NCI-H187 treated with DMSO at 0.1 percent for 48 hours (cell line): ENCODE results near the gene MORF4L1.
"Not testable (repeated sequence)": the region's sequence is repeated elsewhere in the genome, so short reads cannot be mapped to it uniquely, and the experiment has no call there.

ENCODE experiments used
- DNase-seq: peaks from one replicate; lab custom pipeline; 2025; lab: John Stamatoyannopoulos, UW

The MORF4L1 gene

GRCh38 chr15:78925956-78926743, 53.5 kb downstream of the MORF4L1 start:
- no peak for DNase-seq

DNA sequence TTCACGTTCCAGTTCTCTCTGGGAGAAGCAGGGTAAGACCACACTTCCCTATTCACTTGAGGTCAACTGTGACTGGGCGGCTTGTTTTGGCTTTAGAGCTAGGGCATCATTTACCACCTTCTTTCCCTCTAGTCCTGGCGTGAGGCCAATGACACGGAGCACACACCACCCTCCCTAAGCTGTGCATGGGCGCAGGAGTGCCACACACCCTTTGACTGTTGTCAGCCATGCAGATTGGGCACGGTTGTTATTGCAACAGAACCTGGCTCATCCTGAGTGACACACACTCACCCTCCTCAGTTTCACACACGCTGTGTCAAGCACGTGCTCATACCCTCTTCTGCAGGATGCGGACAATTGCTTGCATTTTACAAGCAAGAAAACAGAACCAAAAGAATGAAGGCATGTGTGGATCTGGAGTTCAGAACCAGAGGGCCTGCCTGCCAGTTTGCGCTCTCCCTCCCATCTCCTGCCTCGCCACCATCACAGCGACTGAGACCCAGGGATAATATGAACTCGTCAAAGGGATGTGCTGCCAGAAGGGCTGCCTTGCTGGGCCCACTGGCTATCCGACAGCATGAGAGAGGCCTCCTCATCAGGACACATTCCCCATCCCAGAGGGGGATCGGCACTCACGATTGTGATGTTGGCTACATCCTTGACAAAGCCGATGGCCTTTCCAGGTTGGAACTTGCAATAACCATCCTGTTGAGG, 54.5 kb downstream of the MORF4L1 start:
- DNase-seq, result no peak

- DNase-seq, result not testable (repeated sequence)
Measured at GRCh38 chr15:78928176-78928575, 55.5 kb downstream of the MORF4L1 start.

DNA sequence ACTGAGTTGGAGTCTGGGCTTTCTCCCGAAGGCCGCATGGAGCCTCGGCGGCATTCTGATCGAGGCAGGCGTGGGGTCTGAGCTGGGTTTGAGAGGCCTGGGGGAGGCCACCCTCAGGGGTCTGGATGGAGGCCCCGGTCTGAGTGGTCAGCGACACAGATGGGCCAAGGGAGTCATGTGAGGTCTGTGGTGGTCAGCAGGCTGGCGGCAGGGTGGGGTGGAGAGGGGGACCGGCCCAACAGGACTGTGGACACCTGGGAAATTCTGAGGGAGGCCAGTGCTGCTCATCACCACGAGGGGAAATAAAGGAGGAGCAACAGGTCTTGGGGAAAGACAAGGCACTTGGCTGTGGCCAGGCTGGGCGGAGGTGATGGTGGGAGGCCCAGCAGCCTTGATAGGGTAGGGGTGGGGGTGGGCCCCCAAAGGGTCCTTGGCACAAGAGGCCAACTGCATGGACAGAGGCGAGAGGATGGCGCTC, 56.0 kb downstream of the MORF4L1 start:
- DNase-seq, result no peak

DNA sequence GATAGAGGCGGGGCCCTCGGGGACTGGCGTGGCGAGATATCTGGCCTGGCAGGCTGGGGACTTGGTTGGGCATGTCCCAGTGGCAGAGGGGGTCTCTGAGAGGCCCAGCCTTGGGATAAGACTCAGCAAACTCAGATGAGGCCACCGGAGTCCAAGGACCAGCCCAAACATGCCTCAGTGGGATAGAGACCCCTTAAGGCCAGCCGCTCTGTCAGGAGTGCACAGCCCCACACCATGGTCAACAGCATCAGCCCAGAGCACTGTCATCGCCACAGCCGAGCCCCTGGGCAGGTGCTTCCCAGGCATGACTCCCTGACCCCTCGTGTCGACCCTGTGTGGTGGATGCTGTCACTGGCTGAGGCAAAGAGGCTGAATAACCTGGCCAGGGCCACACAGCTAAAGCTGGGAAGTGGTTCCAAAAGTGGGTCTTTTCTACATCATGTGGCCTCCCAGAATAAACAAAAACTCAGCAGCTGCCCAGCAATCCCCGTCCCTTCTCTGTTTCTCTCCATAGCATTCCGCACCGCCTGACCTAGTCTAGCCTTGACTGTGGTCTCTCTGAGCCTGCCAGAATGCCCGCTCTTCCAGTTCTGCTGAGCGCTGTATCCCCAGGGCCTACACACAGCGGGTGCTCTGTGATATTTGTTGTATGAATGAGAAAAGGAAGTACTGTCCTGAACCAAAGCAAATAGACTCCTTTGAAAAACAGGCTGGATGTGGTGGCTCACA, 57.0 kb downstream of the MORF4L1 start:
- DNase-seq, result no peak

GRCh38 chr15:78930577-78931388, 58.1 kb downstream of the MORF4L1 start:
- no peak for DNase-seq

GRCh38 chr15:78931439-78932257, 59.0 kb downstream of the MORF4L1 start:
- no peak for DNase-seq

DNA sequence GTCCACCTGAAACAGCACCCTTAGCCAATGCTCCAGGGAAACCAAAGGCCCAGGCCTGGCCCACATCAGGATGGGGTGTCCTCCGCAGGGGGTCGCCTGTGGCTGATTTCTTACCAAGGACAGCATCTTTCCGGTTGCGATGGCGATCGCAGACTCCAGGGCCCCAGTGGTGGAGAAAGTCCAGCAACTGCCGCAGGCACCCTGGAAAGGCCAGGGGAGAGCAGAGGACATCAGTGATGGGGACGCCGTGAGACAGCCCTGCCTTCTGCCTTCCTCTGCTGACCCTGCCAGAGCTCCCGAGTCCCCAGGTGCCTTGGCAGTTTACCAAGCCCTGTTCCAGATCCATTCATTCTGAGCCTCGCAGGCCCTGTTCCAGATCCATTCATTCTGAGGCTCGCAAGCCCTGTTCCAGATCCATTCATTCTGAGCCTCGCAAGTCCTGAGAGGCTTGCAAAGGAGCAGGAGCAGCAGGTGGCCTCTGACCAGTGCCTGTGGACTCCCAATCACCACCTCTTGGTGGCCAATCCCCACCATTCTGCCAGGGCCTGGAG, 59.6 kb downstream of the MORF4L1 start:
- DNase-seq, result no peak

DNA sequence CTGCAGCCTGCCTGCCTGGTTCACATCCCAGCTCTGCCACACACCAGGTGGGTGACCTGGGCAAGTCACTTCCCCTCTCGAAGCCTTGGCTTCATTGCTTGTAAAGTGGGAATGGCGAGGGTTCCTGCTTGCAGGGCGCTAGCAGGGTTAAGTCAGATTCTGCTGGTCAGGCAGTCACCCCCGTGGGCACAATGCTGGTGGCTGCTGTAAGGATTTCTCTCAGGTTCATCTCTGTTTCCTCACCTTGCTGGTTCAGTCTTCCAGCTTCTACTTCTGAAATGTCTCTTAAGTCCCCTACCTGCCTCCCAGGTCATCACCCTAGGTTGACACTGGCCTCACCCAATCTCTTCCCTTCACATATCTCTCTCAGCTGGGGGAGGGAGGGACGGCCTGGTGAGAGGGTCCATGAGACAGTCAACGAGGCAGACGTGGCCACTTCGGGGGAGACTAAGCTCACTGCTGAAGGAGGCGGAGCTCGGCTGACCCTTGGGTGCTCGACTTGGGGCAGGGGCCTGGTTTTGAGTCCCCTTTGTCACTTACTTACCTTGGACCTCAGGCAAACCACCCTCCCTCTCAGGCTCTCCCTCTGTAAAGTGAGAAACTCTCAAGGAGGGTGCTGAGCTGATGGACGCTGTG, 60.6 kb downstream of the MORF4L1 start:
- DNase-seq, result no peak

DNA sequence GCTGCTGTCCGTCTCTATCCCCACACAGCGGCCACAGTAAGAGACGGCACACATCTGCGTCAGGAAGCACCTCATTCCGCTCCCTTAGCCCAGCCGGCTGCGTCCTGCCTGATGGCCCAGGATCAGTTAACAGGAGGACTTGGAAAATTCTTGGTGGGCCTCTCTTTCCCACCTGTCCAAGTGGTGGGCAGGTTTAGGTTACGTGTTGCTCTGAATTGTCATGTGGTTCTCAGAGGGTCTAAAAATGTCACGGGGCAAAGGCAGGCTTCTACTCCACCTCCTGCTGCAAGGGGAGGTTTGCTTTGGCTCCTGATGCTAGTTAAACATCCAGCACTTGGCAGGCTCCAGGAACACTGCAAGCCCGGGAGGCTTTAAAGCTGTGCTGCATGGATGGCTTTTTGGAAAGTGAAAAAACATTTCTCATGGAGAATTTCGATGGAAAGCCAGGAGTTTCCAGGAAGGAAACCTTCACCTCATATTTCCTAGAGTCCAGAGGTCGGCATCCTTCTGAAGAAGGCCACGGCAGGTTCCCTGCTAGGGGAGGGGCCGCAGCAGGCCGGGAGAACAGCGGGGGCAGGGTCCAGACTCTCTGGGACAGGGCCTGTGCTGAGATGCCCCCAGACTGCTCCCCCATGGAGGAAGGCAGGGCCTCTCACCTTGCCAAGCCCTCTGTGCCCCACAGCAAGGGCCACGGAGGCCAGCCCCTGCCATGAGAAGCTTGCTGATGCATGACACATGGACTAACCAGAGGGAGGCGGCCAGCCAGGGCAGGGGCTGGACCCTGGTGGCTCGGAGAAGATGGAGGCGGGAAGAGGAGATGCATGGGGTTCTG, 61.3 kb downstream of the MORF4L1 start:
- no peak for DNase-seq

DNA sequence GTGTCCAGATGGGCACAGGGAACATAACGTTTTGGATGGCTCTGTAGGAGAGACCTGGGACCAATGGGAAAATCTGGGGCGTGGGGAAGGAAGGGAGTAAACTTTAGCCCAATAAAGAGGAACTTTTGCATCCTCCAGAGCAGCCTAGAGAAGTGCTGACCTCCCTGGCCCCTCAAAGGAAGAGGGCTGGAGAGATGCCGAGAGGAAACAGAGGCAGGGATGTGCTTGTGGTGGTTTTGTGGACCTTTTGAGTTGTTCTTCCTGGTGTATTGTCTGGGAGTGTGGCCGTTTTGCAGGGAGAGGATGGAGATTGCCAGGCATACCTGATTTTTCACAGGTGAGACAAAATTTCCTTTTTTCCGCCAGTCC, 61.9 kb downstream of the MORF4L1 start:
- no peak for DNase-seq

- no peak for DNase-seq
Measured at GRCh38 chr15:78937132-78937739, 64.5 kb downstream of the MORF4L1 start.

GRCh38 chr15:78938658-78939488, 66.2 kb downstream of the MORF4L1 start:
- no peak for DNase-seq

GRCh38 chr15:78942741-78943140, 70.1 kb downstream of the MORF4L1 start:
- DNase-seq, result no peak

DNA sequence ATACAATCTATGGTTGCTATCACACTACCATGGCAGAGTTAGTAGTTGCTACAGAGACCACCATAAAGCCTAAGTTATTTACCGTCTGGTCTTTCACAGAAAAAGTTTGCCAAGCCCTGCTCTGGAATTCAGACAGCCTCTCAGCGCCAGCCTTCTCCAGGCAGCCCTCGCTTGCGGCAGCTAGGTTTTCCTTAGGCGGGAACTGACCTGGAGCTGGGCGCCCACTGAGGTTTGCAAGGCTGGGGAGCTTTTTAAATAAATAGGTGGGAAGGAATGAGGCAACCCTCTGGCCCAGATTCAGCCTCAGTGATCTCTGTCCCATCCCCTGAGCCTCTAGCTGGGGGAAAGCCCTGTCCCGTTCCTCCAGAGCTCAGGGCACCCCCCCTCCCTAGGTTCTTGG, 71.0 kb downstream of the MORF4L1 start:
- DNase-seq, result no peak

- no peak for DNase-seq
Measured at GRCh38 chr15:78944202-78944625, 71.5 kb downstream of the MORF4L1 start.

DNA sequence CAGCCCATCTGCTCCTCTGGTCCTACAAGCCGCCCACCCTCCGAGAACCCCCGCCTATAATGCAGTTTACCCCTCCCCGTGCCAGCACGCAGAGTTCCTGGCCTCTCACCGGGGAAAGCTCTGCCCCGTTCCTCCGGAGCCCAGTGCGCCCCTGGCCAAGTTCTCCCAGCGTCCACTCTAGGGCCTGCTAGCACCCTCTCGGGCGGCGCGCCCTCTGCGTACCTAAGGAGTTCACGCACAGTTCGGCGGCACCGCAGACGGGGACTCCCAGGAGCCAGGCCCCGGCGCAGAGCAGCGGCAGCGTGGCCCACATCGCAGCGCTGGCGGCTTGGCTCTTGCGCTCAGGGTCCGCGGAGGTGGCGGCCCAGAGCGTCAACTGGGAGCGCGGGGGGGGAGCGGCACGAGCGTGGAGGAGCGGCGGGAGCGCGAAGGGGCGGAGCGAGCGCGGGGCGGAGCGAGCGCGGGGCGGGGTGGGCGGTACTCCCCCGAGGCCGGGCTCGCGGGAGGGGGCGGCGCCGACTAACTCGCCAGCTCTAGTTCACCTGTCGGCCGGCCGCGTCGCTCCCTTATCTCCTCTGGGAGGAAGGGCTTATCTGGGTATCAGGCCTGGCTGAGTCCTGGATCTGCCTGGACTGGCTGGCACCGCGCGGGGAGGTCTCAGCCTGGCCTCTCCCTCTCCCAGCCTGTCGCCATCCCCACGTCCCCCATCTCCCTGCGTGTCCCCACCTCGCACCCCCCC, 72.1 kb downstream of the MORF4L1 start, which contains the start of gene CTSH:
TSS of gene CTSH (minus strand) at position 378 of the 739 bp plus-strand sequence. CDS start at position 313, 65 bp downstream.
- no peak for DNase-seq
